Stimulated activated naive CD8-positive, alpha-beta T cell treated with anti-CD3 and anti-CD28 coated beads, Interleukin-15, Interleukin-2, amounts not matched to agents 100 ng/mL and 50 ng/mL, for 24 hours (primary cell): ENCODE results near the gene HCN3.
"Not testable (repeated sequence)": the region's sequence is repeated elsewhere in the genome, so short reads cannot be mapped to it uniquely, and the experiment has no call there.

ENCODE experiments used
- H3K27ac Mint-ChIP-seq: one replicate; pipeline ENCODE4 v1.8.0; 2021; ENCODE audit warnings: mild to moderate bottlenecking, mixed read lengths
- H3K27me3 Mint-ChIP-seq: one replicate; pipeline ENCODE4 v1.8.0; 2021; ENCODE audit warnings: mixed read lengths
- H3K36me3 Mint-ChIP-seq: one replicate; pipeline ENCODE4 v1.8.0; 2021; ENCODE audit warnings: low read depth, mixed read lengths
- H3K4me1 Mint-ChIP-seq: one replicate; pipeline ENCODE4 v1.8.0; 2021; ENCODE audit warnings: low read depth, mixed read lengths
- H3K4me3 Mint-ChIP-seq: one replicate; pipeline ENCODE4 v1.8.0; 2021; ENCODE audit warnings: mild to moderate bottlenecking, mixed read lengths
- H3K9me3 Mint-ChIP-seq: one replicate; pipeline ENCODE4 v1.8.0; 2021; ENCODE audit warnings: mixed read lengths

Gene HCN3

GRCh38 chr1:155286544-155286943, 9.3 kb downstream of the HCN3 start:
- Mint-ChIP-seq H3K27ac (no peak overlapping the region), H3K4me3 (no peak overlapping the region), H3K36me3 (no peaks in the 10 kb centered on the region), H3K27me3 (no peaks in the 10 kb centered on the region), H3K4me1 (no peaks in the 10 kb centered on the region), H3K9me3 (no peaks in the 10 kb centered on the region)

- H3K27me3 Mint-ChIP-seq = no peaks in the 10 kb centered on the region
Measured at GRCh38 chr1:155287987-155288543, 10.8 kb downstream of the HCN3 start.

GRCh38 chr1:155291006-155291405, 13.7 kb downstream of the HCN3 start:
- H3K4me1 Mint-ChIP-seq, H3K27ac Mint-ChIP-seq, H3K4me3 Mint-ChIP-seq, H3K9me3 Mint-ChIP-seq, H3K36me3 Mint-ChIP-seq: not testable (repeated sequence)
- peaks cover 24% of the 10 kb centered on the region for H3K27me3 Mint-ChIP-seq

More at GRCh38 chr1:155287987-155288543, 10.8 kb downstream of the HCN3 start:
- Mint-ChIP-seq H3K4me1 (no peaks in the 10 kb centered on the region), H3K4me3 (no peak overlapping the region), H3K27ac (no peak overlapping the region), H3K36me3 (no peaks in the 10 kb centered on the region), H3K9me3 (no peaks in the 10 kb centered on the region)

GRCh38 chr1:155293086-155293749, 16.0 kb downstream of the HCN3 start:
- Mint-ChIP-seq H3K27me3 (peaks cover 42% of the 10 kb centered on the region), H3K9me3 (no peaks in the 10 kb centered on the region), H3K4me3 (no peak overlapping the region)

GRCh38 chr1:155294520-155295182, 17.4 kb downstream of the HCN3 start:
- Mint-ChIP-seq H3K9me3 (no peaks in the 10 kb centered on the region), H3K4me3 (no peak overlapping the region), H3K27me3 (peaks cover 42% of the 10 kb centered on the region), H3K27ac (no peak overlapping the region), H3K4me1 (peaks cover 3% of the 10 kb centered on the region), H3K36me3 (no peaks in the 10 kb centered on the region)

More at GRCh38 chr1:155293086-155293749, 16.0 kb downstream of the HCN3 start:
- Mint-ChIP-seq H3K27ac (no peak overlapping the region), H3K36me3 (no peaks in the 10 kb centered on the region), H3K4me1 (peaks cover 3% of the 10 kb centered on the region)

GRCh38 chr1:155295183-155295941, 18.1 kb downstream of the HCN3 start:
- H3K4me1 Mint-ChIP-seq = peaks cover 3% of the 10 kb centered on the region
- peaks cover 42% of the 10 kb centered on the region for H3K27me3 Mint-ChIP-seq
- no peaks in the 10 kb centered on the region for H3K9me3 Mint-ChIP-seq
- H3K4me3 Mint-ChIP-seq = no peak overlapping the region
- no peak overlapping the region for H3K27ac Mint-ChIP-seq
- no peaks in the 10 kb centered on the region for H3K36me3 Mint-ChIP-seq

- Mint-ChIP-seq H3K27me3 (peaks cover 42% of the 10 kb centered on the region), H3K27ac (no peak overlapping the region), H3K4me3 (no peak overlapping the region), H3K4me1 (peaks cover 3% of the 10 kb centered on the region), H3K9me3 (no peaks in the 10 kb centered on the region), H3K36me3 (no peaks in the 10 kb centered on the region)
Measured at GRCh38 chr1:155295942-155296267, 18.6 kb downstream of the HCN3 start.

- Mint-ChIP-seq H3K27ac (no peak overlapping the region), H3K4me3 (no peak overlapping the region), H3K4me1 (peaks cover 3% of the 10 kb centered on the region), H3K27me3 (peaks cover 42% of the 10 kb centered on the region), H3K36me3 (no peaks in the 10 kb centered on the region), H3K9me3 (no peaks in the 10 kb centered on the region)
Measured at GRCh38 chr1:155296661-155297060, 19.4 kb downstream of the HCN3 start.

- H3K27me3 Mint-ChIP-seq = peaks cover 42% of the 10 kb centered on the region
Measured at GRCh38 chr1:155297384-155297783, 20.1 kb downstream of the HCN3 start.

GRCh38 chr1:155300024-155300423, 22.8 kb downstream of the HCN3 start:
- Mint-ChIP-seq H3K36me3 (no peaks in the 10 kb centered on the region), H3K9me3 (no peaks in the 10 kb centered on the region), H3K27ac (no peak overlapping the region)

More at GRCh38 chr1:155297384-155297783, 20.1 kb downstream of the HCN3 start:
- Mint-ChIP-seq H3K4me1 (peaks cover 3% of the 10 kb centered on the region), H3K4me3 (no peak overlapping the region), H3K9me3 (no peaks in the 10 kb centered on the region), H3K36me3 (no peaks in the 10 kb centered on the region), H3K27ac (no peak overlapping the region)

GRCh38 chr1:155300553-155301329, 23.5 kb downstream of the HCN3 start:
- H3K4me3 Mint-ChIP-seq = no peak overlapping the region
- H3K27ac Mint-ChIP-seq = no peak overlapping the region
- H3K4me1 Mint-ChIP-seq = no peaks in the 10 kb centered on the region
- no peaks in the 10 kb centered on the region for H3K9me3 Mint-ChIP-seq
- no peaks in the 10 kb centered on the region for H3K36me3 Mint-ChIP-seq
- peaks cover 21% of the 10 kb centered on the region for H3K27me3 Mint-ChIP-seq

More at GRCh38 chr1:155300024-155300423, 22.8 kb downstream of the HCN3 start:
- no peaks in the 10 kb centered on the region for H3K4me1 Mint-ChIP-seq
- H3K27me3 Mint-ChIP-seq = peaks cover 26% of the 10 kb centered on the region
- H3K4me3 Mint-ChIP-seq = no peak overlapping the region

GRCh38 chr1:155301342-155301841, 24.1 kb downstream of the HCN3 start, which contains the start of gene PKLR:
Gene PKLR, minus strand, starts transcription at chr1:155301438. Its CDS starts 43 bp downstream, at chr1:155301395.
- Mint-ChIP-seq H3K27ac (no peak within 1 kb of the TSS), H3K27me3 (peaks cover 15% of the 10 kb centered on the region), H3K9me3 (no peaks in the 10 kb centered on the region)

GRCh38 chr1:155304558-155305063, 27.3 kb downstream of the HCN3 start:
- Mint-ChIP-seq H3K9me3 (no peaks in the 10 kb centered on the region), H3K27ac (no peak overlapping the region), H3K4me1 (peaks cover 13% of the 10 kb centered on the region), H3K4me3 (no peak overlapping the region), H3K36me3 (peaks cover 5% of the 10 kb centered on the region), H3K27me3 (no peaks in the 10 kb centered on the region)

More at GRCh38 chr1:155301342-155301841, 24.1 kb downstream of the HCN3 start, which contains the start of gene PKLR:
- Mint-ChIP-seq H3K36me3 (no peaks in the 10 kb centered on the region), H3K4me1 (no peaks in the 10 kb centered on the region), H3K4me3 (no peak within 1 kb of the TSS)

GRCh38 chr1:155305881-155306391, 28.7 kb downstream of the HCN3 start:
- H3K9me3 Mint-ChIP-seq = no peaks in the 10 kb centered on the region
- no peak overlapping the region for H3K27ac Mint-ChIP-seq
- no peaks in the 10 kb centered on the region for H3K27me3 Mint-ChIP-seq
- H3K36me3 Mint-ChIP-seq = peaks cover 17% of the 10 kb centered on the region
- H3K4me3 Mint-ChIP-seq = no peak overlapping the region
- peaks cover 25% of the 10 kb centered on the region for H3K4me1 Mint-ChIP-seq
